Stimulated activated CD4-positive, alpha-beta T cell treated with anti-CD3 and anti-CD28 coated beads, Interleukin-15, amount 100 ng/mL, for 1 hour (primary cell): Measurements from ENCODE around the gene CCR7.

ENCODE experiments used
- DNase-seq, 2 donors: peaks; one replicate each; pipeline ENCODE4 v3.0.0-alpha.2; 2020; ENCODE audit warnings: low read depth in 1 of 2, low spot score in 1 of 2

Gene CCR7

DNA sequence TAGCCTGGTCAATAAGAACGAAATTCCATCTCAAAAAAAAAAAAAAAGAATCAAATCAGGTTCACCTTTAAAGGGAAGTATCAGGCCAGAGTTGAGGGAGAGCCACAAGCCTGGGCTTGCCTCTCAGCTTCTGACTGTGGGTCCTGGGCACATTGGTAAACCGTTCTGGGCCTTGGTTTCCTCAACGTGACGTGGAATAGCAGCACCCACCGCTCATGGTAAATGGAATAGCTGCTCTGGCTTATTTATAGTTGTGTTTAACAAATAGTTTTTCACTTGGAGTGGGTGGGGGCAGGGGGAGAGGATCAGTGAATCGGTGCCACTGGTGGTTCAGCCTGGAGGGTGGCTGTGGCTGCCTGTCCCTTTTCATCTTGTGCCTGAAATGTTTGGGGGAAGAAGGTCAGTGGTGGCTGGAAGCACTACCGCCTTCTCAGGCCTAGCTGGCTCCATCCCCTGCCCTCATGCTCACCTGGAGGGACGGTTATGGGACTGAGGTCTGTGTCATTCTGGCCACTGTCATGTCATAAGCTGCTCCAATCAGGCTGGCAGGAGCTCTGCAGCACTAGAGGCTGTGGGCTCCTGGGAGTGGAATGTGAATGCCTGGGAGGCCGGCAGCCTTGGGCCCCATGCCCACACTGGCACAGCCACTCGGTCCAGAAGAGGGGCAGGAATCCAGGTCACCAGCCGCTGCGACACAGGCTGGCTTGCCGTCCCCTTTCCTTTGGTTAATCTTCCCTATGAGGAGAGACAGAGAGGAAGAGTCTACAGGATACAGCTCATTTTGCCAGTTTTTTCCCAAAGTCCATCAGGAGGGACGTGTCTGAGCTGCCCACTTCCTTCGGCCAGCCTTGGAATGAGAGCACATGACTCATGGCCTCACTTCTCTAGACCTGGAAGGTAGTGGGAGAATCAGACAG is 27.0 kb downstream of the CCR7 start:
- DNase-seq: no peak

DNA sequence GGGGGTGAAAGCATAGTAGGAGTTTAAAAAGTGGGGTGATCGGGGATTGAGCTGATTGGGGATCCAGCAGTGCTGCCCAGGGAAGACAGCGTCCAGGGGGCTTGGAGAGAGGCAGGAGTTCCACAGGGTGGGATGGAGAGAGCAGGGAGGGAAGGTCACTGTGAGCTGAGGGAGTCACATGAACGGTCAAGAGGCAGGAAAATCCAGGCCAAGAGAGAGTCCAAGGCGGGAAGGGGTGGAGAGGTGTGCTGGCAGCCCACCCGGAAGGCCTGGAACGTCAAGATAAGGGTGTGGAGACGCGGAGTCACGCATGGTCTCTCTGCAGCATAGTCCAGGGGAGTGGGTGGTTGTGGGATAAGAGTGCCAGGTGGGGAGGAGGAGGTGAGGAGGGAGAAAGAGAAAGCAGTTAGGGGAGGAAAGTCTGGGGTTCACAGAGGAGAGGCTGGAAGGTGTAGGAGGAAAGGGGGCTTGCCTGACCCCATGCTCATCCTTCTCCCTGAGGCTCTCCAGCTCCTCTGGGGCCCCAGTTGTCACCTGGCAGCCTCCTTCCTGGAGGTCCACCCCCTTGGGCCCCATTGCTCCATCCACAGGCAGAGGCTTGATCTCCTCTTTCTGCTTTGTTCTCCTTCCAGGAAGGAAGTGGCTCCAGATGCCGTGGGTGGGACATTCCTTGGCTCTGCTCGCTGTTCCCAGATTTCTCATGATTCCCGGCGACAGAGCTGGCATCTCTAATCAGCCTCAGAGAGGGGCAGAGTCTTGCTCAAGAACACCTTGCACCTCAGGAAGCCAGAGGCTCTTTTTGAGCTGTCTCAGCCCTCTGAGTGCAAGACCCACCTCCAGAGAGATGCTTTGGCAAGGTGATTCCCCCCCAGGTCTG is 28.7 kb downstream of the CCR7 start:
- DNase-seq: no peak

DNA sequence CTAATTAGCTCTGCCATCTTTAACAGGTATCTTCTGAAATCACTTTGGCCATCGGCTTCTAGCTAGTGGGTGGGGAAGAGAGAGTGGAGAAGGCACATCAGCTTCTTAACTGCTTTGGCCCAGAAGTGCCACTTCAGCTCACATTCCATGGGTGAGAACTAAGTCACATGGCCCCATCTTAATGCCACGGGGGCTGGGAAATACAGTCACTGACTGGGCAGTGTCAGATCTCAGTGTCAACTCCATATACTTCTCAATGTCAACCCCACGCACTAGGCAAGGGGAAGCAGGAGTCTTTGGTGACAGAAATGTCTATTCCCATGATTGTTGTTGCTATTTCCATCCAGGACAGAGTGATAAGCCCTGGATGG is 29.4 kb downstream of the CCR7 start:
- no peak for DNase-seq

DNA sequence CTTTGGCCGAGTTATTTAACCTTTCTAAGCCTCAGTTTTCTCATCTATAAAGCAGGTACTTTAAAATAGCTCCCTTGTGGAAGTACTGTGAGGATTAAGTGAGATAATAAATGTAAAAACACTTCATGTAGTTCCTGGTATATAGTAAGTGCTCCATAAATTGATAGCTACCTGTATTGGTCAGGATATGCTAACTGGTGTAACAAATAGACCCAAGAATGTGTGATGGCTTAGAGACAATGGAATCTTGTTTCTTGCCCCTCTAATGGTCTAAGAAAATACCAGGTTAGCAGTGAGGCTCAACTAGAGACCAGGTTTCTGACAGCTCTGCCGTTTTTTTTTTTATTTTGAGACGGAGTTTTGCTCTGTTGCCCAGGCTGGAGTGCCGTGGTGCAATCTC is 29.8 kb downstream of the CCR7 start:
- no peak for DNase-seq

DNA sequence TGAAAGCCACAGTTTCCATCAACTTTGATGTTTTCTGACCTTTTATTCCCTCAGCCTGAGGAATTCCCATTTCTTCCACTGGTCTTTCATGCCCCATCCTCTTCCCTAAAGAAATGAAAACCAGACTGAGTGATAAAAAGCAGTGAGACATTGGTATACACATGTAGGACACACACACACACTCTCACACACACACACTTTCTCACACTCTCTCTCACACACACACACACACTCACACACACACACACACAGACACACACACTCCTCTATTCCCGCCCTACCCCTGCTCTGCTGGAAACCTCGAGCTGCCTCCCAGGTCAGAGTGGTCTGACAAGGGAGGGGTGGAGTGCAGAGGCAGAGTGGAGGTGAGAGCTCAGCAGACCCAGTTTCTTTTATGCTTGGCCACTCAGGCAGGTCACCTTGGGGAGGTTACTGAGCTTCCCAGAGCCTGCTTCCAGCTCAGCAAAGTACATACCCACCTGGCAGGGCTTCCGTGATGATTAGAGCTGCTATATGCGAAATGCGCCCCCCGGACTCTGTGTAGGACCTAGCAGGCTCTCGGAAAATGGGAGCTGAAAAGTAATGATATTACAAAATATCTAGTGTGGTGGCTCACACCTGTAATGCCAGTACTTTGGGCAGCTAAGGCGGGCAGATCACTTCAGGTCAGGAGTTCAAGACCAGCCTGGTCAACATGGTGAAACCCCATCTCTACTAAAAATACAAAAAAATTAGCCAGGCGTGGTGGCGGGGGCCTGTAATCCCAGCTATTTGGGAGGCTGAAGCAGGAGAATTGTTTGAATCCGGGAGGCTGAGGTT is 30.7 kb downstream of the CCR7 start:
- DNase-seq: no peak

DNA sequence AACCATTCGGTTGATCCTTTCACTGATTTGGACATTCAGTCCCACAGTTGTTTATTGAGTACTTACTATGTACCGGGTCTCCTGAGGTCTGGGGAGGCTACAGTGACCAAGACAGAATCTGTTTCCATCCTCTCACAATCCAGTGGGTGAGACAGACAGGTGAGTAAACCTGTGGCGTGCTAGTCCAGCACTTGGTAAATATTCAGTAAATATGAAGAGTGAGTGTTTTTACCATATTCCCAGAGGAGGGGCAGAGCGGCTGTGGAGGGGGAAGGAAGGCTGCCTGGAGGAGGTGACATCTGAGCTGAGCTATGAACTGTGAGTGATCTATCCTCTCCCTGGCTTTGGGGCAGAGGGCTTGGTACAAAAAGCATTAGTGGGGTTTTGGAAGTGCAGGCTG is 31.4 kb downstream of the CCR7 start:
- no peak for DNase-seq

DNA sequence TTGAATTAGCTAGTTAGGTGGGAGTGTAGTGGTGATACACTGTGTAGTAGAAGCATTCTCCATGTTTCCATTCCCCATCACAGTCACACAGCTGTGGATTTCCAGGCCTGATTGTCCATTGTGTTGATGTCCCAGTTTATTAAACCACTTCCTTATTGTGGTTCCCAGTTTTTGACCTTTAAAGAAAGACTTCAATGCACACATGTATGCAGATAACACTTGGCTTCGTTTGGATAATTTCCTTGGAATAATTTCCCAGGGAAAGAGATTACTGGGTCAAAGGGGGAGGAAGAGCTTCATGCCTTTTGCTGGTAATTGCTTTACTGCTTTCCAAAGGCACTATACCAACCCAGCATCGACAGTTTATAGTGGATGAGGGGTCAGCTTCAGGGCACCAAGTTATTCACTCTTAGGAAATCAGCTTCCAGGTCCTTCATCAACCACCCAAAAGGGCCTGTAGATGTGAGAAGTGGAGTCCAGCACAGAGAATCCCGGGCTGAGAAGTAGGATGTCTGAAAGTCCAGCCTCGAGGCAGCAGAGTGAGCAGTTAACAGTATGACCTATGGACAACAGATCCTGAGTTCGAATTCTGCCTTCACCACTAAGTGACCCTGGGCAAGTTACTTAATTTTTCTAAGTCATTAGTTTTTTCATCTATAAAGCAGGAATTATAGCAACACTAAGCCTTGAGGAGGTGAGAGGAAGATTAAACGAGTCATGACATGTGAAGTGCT is 32.6 kb downstream of the CCR7 start:
- no peak for DNase-seq

DNA sequence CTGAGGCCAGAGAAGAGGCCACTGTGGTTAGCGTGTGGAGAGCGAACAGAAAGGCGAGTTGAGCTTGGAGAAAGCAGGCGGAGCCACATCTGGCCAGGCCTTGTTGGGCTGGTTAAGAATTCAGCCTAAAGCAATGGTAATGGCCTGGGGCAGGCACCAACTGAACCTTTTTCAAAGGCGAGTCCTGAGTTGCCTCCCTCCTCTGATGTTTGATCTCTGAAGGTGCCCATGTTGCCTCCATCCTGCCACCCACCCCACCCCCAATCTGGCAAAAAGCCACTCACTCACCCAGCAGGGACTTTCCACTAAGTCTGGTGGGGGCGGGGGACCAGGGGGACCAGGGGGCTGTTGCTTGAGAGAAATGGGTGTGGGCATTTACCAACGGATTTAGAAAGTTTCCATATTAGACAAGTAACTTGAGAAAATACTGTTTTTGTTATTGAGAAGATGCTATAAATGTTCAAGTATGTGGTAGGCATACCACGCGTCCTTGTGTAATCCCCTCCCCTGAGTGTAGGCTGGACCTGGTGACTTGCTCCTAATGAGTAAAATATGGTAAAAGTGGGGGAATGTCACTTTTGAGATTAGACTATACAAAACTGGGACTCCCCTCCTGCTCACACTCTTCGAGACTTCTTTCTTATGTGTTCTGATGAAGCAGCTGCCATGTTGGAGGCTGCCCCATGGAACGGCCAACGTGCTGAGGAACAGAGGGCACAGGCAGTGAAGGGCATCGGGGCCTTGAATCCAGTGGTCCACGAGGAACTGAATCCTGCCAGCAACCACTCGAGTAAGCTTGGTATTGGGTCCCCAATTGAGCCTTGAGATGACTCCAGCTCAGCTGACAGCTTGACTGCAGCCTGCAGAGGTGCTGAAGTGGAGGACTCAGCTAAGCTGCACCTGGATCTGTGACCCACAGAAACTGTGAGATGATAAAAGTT is 34.0 kb downstream of the CCR7 start:
- DNase-seq: peak; percentile 52 to 81

DNA sequence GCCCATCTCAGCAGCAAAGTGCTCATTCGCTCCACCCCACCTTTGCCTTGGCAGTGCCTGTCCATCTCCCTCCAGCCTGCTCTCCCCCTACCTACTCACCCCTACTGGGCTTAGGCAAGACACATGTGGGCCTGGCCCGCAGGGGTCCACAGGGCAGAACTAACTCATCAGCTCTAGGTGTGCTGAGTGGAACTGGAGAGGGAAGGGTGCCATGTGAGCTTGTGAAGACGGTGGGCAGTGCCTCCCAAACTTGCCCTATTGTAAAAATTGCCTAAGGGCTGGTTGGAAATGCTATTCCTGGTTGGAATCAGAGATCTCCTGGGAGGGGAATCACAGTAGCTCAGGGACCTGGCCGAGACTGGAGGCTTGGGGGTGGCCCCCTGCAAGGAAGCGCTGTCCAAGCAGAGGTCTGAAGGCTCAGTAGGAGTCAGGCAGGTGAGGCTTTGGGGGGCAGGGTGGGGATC is 34.7 kb downstream of the CCR7 start:
- DNase-seq: no peak

DNA sequence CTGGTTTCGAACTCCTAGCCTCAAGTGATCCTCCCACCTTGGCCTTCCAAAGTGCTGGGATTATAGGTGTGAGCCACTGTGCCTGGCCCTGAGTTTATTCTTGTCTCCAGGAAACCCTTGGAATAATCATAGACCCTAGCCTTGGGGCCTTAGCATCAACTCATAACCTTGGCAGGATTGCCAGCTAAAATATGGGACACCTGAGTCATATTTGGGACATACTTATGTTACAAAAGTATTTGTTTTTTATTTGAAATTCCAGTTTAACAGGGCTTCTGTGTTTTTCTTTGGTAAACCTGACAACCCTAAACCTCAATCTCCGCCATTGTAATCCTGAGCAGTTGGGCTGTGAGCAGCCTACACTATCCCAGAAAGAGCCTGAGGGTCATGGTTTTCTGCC is 35.3 kb downstream of the CCR7 start:
- no peak for DNase-seq

DNA sequence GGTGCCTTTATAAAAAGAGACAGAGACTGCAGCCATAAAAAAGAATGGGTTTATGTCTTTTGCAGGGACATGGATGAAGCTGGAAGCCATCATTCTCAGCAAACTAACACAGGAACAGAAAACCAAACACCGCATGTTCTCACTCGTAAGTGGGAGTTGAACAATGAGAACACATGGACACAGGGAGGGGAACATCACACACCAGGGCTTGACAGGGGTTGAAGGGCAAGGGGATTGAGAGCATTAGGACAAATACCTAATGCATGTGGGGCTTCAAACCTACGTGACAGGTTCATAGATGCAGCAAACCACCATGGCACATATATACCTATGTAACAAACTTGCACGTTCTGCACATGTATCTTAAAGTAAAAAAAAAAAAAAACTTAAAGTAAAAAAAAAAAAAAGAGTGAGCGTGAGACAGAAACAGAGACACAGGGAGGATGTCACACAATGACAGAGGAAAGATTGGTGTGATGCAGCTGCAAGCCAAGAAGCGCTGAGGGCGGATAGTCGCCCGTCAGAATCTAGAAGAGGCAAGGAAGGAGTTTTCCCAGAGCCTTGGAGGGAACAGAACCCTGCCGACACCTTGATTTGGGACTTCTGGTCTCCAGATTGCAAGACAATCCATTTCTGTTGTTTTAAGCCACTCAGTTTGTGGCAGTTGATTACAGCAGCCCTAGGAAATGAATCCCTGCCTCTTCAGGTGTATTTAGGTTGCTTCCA is 36.4 kb downstream of the CCR7 start:
- DNase-seq: no peak

DNA sequence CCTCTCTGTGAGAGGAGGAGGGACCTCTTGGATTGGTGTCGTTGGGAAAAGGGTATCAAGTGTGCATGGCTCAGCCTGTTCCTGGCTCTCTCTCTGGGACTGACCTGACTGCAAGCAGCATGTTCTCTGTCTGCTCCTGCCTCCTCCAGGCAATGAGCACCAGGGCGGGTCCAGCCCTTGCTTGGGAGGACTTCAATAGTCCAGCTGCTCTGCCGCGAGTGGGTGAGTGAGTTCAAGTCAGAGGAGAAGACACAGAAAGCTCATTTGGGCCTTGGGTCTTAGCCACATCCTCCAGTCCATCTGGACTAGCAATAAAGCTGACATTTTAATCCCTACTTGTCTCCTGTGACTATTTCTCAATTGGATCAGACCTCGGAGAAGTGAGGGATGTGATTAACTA is 38.6 kb downstream of the CCR7 start:
- DNase-seq: no peak

DNA sequence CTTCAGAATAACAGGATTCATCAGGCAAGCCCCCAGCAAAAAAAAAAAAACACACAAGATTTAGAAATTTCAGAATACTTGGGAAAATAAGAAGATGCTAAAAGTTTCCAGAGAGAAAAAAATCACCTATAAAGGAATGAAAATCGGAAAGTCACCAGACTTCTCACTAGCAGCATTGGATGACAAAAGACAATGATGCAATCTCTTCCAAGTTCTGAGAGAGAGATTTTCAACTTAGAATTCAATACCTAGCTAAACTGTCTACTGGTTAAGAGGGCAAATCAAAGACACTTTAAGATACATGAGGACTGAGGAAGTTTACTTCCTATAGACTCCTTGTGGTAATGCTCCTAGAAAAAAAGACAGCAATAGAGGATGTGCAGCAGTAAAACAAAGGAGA is 40.0 kb downstream of the CCR7 start:
- DNase-seq: no peak

DNA sequence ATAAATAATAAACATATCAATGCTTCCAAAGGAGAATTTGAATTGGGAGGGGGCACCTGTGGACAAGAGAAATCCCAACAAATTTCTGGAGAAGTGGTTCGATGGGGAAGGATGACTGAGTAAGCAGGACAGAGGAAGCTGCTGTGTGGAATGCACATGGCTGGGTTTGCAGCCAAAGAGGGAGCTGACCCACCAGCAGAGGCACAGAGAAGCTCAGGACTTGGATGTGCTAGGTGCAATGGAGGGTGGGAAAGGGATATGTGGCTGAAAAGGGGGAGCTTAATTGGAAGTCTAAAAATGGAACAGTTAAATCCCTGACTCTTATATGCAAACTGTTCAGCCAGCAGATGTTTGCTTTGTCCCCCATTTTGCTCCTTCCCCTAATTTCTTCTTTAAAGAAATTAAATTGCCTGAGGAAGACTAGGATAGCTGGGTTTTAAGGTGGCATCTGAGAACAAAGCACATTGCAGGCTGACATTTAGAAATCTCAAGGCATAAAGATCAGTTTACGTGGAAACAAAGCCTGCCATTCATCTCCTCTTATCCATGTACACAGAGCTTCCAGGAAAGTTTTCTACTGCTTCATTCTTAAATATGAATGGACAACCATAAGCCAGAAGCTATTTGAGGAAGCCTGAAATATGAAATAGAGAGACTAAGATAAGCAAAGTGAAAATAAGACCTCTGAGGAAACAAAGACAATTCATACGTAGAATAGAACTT is 40.9 kb downstream of the CCR7 start:
- no peak for DNase-seq

DNA sequence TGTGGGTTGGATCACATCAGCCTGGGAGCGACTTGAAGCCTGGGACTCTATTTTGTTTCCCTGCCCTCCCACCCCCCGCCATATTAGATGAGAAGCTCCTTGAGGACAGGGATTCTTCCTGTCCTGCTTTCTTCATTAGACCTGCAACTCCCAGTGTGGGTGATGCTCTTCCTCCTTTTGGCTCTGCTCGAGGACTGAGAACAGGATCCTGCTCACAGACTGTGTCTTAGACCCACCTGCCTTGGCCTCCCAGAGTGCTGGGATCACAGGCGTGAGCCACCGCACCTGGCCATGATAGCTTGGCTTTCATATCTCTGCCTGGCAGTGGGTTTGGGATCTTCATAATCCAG is 42.3 kb downstream of the CCR7 start:
- no peak for DNase-seq

DNA sequence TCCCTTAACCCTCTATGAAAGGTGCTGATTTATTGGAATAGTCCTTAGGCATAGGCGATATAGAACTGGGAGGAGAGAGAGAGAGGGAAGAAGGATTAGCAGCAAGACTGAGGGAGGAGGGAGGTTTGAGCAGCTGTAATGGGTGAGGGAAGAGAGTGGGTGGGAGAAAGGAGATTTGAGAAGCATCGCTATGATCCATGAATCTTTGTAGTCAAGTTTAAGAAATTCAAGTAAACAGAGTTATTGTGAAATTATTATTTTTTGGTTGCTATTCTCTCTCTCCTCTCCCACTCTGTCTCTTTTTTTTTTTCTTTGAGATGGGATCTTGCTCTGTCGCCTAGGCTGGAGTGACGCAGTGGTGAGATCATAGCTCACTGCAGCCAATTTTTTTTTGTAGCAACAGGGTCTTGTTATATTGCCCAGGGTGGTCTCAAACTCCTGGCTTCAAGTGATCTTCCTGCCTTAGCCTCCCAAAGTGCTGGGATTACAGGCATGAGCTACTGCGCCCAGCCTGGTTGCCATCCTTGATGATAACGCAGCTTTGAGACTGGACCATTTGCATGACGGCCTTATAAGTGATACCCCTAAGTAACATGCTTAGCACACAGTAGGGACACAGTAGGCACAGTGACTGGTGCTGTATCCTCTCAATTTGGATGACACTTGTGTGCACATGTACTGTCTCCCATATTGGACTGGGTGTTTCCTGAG is 42.9 kb downstream of the CCR7 start:
- DNase-seq: no peak

DNA sequence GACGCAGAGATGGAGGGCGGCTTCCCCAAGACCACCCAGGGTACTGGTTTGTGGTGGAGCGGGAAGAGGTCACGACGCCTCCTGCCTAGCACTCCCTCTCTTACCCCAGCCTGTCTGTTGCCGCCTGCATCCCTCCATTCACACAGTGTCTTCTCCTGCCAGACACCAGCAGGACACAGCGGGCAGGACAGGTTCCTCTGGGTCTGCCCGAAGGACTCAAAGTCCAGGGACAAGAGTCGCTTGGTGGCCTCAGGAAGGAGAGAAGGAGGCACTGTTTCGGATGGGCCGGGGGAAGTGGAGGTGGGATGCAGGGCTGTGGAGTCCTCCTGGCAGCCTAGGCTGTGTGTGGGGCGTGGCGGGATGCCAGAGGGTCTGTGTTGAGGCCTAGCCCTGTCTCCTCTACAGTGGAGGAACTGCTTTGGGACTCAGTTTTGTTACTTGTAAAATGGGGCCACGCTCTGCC is 44.2 kb downstream of the CCR7 start:
- no peak for DNase-seq
